Neural cell (in vitro differentiated cells): ENCODE measurements around the gene AKIRIN2. TPM values are rescaled to one million over a fixed set of nuclear protein-coding genes. Genes with fewer than 3 reads are reported as not detected.

ENCODE experiments used
- H2AFZ ChIP-seq: fragments of 200-600, 300-800 bp; sonication (generic), shearing (Covaris generic); 2 replicates; pipeline ENCODE4 v1.6.0; 2014; ENCODE audit warnings: low read depth, mild to moderate bottlenecking, antibody characterized with exemption, low read length, moderate library complexity
- H3F3A ChIP-seq: fragments of 200-600 bp; shearing (Covaris generic); 2 replicates; pipeline ENCODE4 v1.6.1; 2016; ENCODE audit warnings: mild to moderate bottlenecking, moderate library complexity, mixed read lengths, antibody characterized with exemption, low read length; ENCODE audit not compliant: insufficient read depth, poor library complexity, severe bottlenecking
- H3K27ac ChIP-seq: fragments of 200-600, 300-800 bp; sonication (generic), shearing (Covaris generic); 2 replicates; pipeline ENCODE4 v1.5.1; 2014; ENCODE audit warnings: mild to moderate bottlenecking, low read length, moderate library complexity
- H3K27me3 ChIP-seq: fragments of 300-800, 200-600 bp; sonication (generic), shearing (Covaris generic); 2 replicates; pipeline ENCODE4 v1.6.0; 2014; ENCODE audit warnings: mild to moderate bottlenecking, low read depth, low read length, moderate library complexity; ENCODE audit not compliant: insufficient read depth
- H3K36me3 ChIP-seq: fragments of 300-800, 200-600 bp; sonication (generic), shearing (Covaris generic); 2 replicates; pipeline ENCODE4 v1.5.1; 2014; ENCODE audit warnings: mild to moderate bottlenecking, antibody characterized with exemption, low read length, moderate library complexity; ENCODE audit not compliant: insufficient read depth
- H3K4me2 ChIP-seq: fragments of 300-800, 200-600 bp; sonication (generic), shearing (Covaris generic); 2 replicates; pipeline ENCODE4 v1.6.0; 2014; ENCODE audit warnings: mild to moderate bottlenecking, low read length
- H3K4me3 ChIP-seq: fragments of 300-800, 200-600 bp; sonication (generic), shearing (Covaris generic); 2 replicates; pipeline ENCODE4 v1.5.1; 2014; ENCODE audit warnings: mild to moderate bottlenecking, low read length, moderate library complexity
- H3K79me2 ChIP-seq: fragments of 200-600 bp; shearing (Covaris generic); replicated peaks from 2 replicates; pipeline ENCODE4 v1.6.0; 2014; ENCODE audit warnings: mild to moderate bottlenecking, low read length, moderate library complexity; ENCODE audit not compliant: insufficient read depth
- H3K9ac ChIP-seq: fragments of 300-800, 200-600 bp; sonication (generic), shearing (Covaris generic); 2 replicates; pipeline ENCODE4 v1.6.1; 2016; ENCODE audit warnings: mild to moderate bottlenecking, low read length, mixed read lengths
- H3K9me2 ChIP-seq: fragments of 200-600 bp; shearing (Covaris generic); 2 replicates; pipeline ENCODE4 v1.6.1; 2016; ENCODE audit warnings: mild to moderate bottlenecking, low read length, mixed read lengths; ENCODE audit not compliant: insufficient read depth
- H3K9me3 ChIP-seq: fragments of 200-600, 300-800 bp; sonication (generic), shearing (Covaris generic); 2 replicates; pipeline ENCODE4 v1.6.1; 2016; ENCODE audit warnings: mild to moderate bottlenecking, mixed run types, low read length, moderate library complexity, mixed read lengths
- H4K20me1 ChIP-seq: fragments of 200-600 bp; shearing (Covaris generic); 2 replicates; pipeline ENCODE4 v1.6.1; 2016; ENCODE audit warnings: mild to moderate bottlenecking, mixed run types; ENCODE audit not compliant: insufficient read depth
- CTCF ChIP-seq: fragments of 450-650 bp; IDR thresholded peaks from 2 replicates; pipeline ENCODE4 v1.5.1; 2014; ENCODE audit warnings: antibody characterized with exemption, mild to moderate bottlenecking, moderate library complexity; ENCODE audit not compliant: poor library complexity, severe bottlenecking
- EP300 ChIP-seq: fragments of 450-650 bp; conservative IDR thresholded peaks from 2 replicates; pipeline ENCODE4 v1.6.1; 2014; ENCODE audit warnings: antibody characterized with exemption, mild to moderate bottlenecking, moderate library complexity; ENCODE audit not compliant: poor library complexity, severe bottlenecking
- EZH2 ChIP-seq: fragments of 200-600, 300-800 bp; shearing (Covaris generic), sonication (generic); IDR thresholded peaks from 2 replicates; pipeline ENCODE4 v1.6.1; 2014; ENCODE audit warnings: antibody characterized with exemption, low read length, borderline replicate concordance, mild to moderate bottlenecking; ENCODE audit not compliant: insufficient read depth, poor library complexity, severe bottlenecking
- MXI1 ChIP-seq: fragments of 450-650 bp; conservative IDR thresholded peaks from 2 replicates; pipeline ENCODE4 v1.6.1; 2014; ENCODE audit warnings: antibody characterized with exemption, mild to moderate bottlenecking; ENCODE audit not compliant: poor library complexity, severe bottlenecking
- POLR2AphosphoS5 ChIP-seq: IDR thresholded peaks from 2 replicates; pipeline ENCODE4 v1.6.1; 2012
- RAD21 ChIP-seq: fragments of 450-650 bp; conservative IDR thresholded peaks from 2 replicates; pipeline ENCODE4 v1.6.1; 2014; ENCODE audit warnings: antibody characterized with exemption, mild to moderate bottlenecking, moderate library complexity
- REST ChIP-seq: IDR thresholded peaks from 2 replicates; pipeline ENCODE4 v1.6.1; 2012; ENCODE audit warnings: borderline replicate concordance
- SMC3 ChIP-seq: fragments of 450-650 bp; conservative IDR thresholded peaks from 2 replicates; pipeline ENCODE4 v1.6.1; 2014; ENCODE audit warnings: antibody characterized with exemption, mild to moderate bottlenecking, moderate library complexity; ENCODE audit not compliant: poor library complexity
- TAF1 ChIP-seq: IDR thresholded peaks from 2 replicates; pipeline ENCODE4 v1.6.1; 2012; ENCODE audit warnings: low read depth
- polyA plus RNA-seq: library from polyadenylated mRNA; depleted of rRNA; stranded (reverse); fragments of >200 nt; gene quantifications from 2 replicates; pipeline ENCODE4 v1.2.3, GENCODE V29; 2014

AKIRIN2 gene
- polyA plus RNA-seq, 1 donor from 2014 or later, result 82.8 TPM

- Histone ChIP-seq H3K27me3 (no peaks in the 10 kb centered on the region), H3K27ac (peak overlapping the region; percentile 96), H3K4me3 (peak overlapping the region; percentile 92), H3K9ac (peak overlapping the region; percentile 97), H4K20me1 (peaks cover 13% of the 10 kb centered on the region), H3F3A (peaks cover 3% of the 10 kb centered on the region), H2AFZ (no peak overlapping the region), H3K4me2 (peak overlapping the region; percentile 77), H3K36me3 (no peaks in the 10 kb centered on the region), H3K9me3 (no peaks in the 10 kb centered on the region), H3K9me2 (no peaks in the 10 kb centered on the region), H3K79me2 (peaks cover 71% of the 10 kb centered on the region)
- TF ChIP-seq TAF1, result no peak
- TF ChIP-seq CTCF, result no peak
- TF ChIP-seq RAD21, result no peak
- TF ChIP-seq MXI1, result no peak
- TF ChIP-seq EP300, result no peak
Observed at GRCh38 chr6:87699576-87699975, 2.5 kb downstream of the AKIRIN2 start.

GRCh38 chr6:87698547-87699006, 3.5 kb downstream of the AKIRIN2 start:
- peaks cover 81% of the 10 kb centered on the region for H3K79me2 ChIP-seq
- H3K4me2 ChIP-seq, result peak overlapping the region; percentile 77
- no peaks in the 10 kb centered on the region for H3K27me3 ChIP-seq
- H2AFZ ChIP-seq, result no peak overlapping the region
- peaks cover 13% of the 10 kb centered on the region for H4K20me1 ChIP-seq
- no peaks in the 10 kb centered on the region for H3K9me3 ChIP-seq
- H3F3A ChIP-seq, result peaks cover 3% of the 10 kb centered on the region
- H3K36me3 ChIP-seq, result no peaks in the 10 kb centered on the region
- H3K9me2 ChIP-seq, result no peaks in the 10 kb centered on the region
- no peak overlapping the region for H3K27ac ChIP-seq
- TF ChIP-seq RAD21, result no peak
- no peak for TF ChIP-seq SMC3
- TF ChIP-seq EP300, result no peak
- TF ChIP-seq TAF1, result no peak
- TF ChIP-seq REST, result no peak
- no peak for TF ChIP-seq MXI1
- TF ChIP-seq POLR2AphosphoS5, result no peak
- no peak for TF ChIP-seq EZH2
- no peak for TF ChIP-seq CTCF
- H3K9ac ChIP-seq, result peak overlapping the region; percentile 97
- H3K4me3 ChIP-seq, result peak overlapping the region; percentile 92
